Measurements from ENCODE around the gene MSH5.

GRCh38 chr6:31727034-31727716 is 12.6 kb upstream of the MSH5 start:
- TF ChIP-seq CTCF (IDR thresholded peaks at IDR 0.05) (no peak), EZH2phosphoT487 (IDR thresholded peaks at IDR 0.05) (no peak), EZH2 (IDR thresholded peaks at IDR 0.05) (no peak)

Data from neural progenitor cell (in vitro differentiated cells).